ENCODE measurements around the gene KRTAP27-1.

KRTAP27-1 gene

GRCh38 chr21:30338717-30339116 lies 1.2 kb upstream of the KRTAP27-1 start (continued):
- TF ChIP-seq CREB5 (CRISPR knock-in tag; IDR thresholded peaks at IDR 0.05; ENCODE audit: low read depth) (no peak), TSHZ2 (CRISPR knock-in tag; IDR thresholded peaks at IDR 0.05) (no peak), ZNF565 (CRISPR knock-in tag; conservative IDR thresholded peaks at IDR 0.05; ENCODE audit: low read depth) (no peak), TOX (CRISPR knock-in tag; IDR thresholded peaks at IDR 0.05; ENCODE audit: borderline replicate concordance) (no peak), BACH2 (CRISPR knock-in tag; IDR thresholded peaks at IDR 0.05; ENCODE audit: borderline replicate concordance) (no peak), ESRRG (CRISPR knock-in tag; IDR thresholded peaks at IDR 0.05) (no peak), ZFP30 (CRISPR knock-in tag; IDR thresholded peaks at IDR 0.05) (no peak), RARB (CRISPR knock-in tag; IDR thresholded peaks at IDR 0.05) (no peak), POU6F1 (CRISPR knock-in tag; IDR thresholded peaks at IDR 0.05; ENCODE audit: borderline replicate concordance, low read depth) (no peak), ISL1 (CRISPR knock-in tag; IDR thresholded peaks at IDR 0.05) (no peak), GLIS3 (CRISPR knock-in tag; IDR thresholded peaks at IDR 0.05) (no peak), TCF4 (CRISPR knock-in tag; IDR thresholded peaks at IDR 0.05; ENCODE audit: borderline replicate concordance) (no peak), ZNF8 (CRISPR knock-in tag; IDR thresholded peaks at IDR 0.05) (no peak)

- TF ChIP-seq OSR1 (CRISPR knock-in tag; IDR thresholded peaks at IDR 0.05) (no peak), TSHZ2 (CRISPR knock-in tag; IDR thresholded peaks at IDR 0.05) (no peak), POU6F1 (CRISPR knock-in tag; IDR thresholded peaks at IDR 0.05; ENCODE audit: borderline replicate concordance, low read depth) (no peak), TOX (CRISPR knock-in tag; IDR thresholded peaks at IDR 0.05; ENCODE audit: borderline replicate concordance) (no peak), ZNF70 (CRISPR knock-in tag; IDR thresholded peaks at IDR 0.05) (no peak), ISL1 (CRISPR knock-in tag; IDR thresholded peaks at IDR 0.05) (no peak), TCF4 (CRISPR knock-in tag; IDR thresholded peaks at IDR 0.05; ENCODE audit: borderline replicate concordance) (no peak), ZNF8 (CRISPR knock-in tag; IDR thresholded peaks at IDR 0.05) (no peak), ZC3H10 (CRISPR knock-in tag; IDR thresholded peaks at IDR 0.05) (no peak), RARB (CRISPR knock-in tag; IDR thresholded peaks at IDR 0.05) (no peak), PATZ1 (CRISPR knock-in tag; IDR thresholded peaks at IDR 0.05; ENCODE audit: borderline replicate concordance) (no peak), ARNTL (CRISPR knock-in tag; IDR thresholded peaks at IDR 0.05; ENCODE audit: borderline replicate concordance, low read depth) (no peak), CSRNP3 (CRISPR knock-in tag; IDR thresholded peaks at IDR 0.05) (no peak), ZFP30 (CRISPR knock-in tag; IDR thresholded peaks at IDR 0.05) (no peak), BACH2 (CRISPR knock-in tag; IDR thresholded peaks at IDR 0.05; ENCODE audit: borderline replicate concordance) (no peak)
- no peak for ATAC-seq
Observed at GRCh38 chr21:30337772-30338171, 278 bp upstream of the KRTAP27-1 start.

Measured in SK-N-SH treated with all-trans-retinoic acid at 6 μM for 48 hours (cell line).